ENCODE results near the gene PSMB8. TPM values are rescaled to one million over a fixed set of nuclear protein-coding genes. Genes with fewer than 3 reads are reported as not detected.

Gene PSMB8
- total RNA-seq (ENCODE audit: low replicate concordance): 36.2 and 38.0 TPM in 2 replicates

- peak within 1 kb of the TSS; percentile 88 for H3K4me3 ChIP-seq (ENCODE audit: low read depth, low read length)
- DNase-seq (ENCODE audit: low read depth): peak; percentile 92
- TF ChIP-seq CTCF (IDR thresholded peaks at IDR 0.05; ENCODE audit: insufficient read depth, low read length): peak; percentile 30
These were observed at the start of gene PSMB8 for GRCh38 chr6:32843979-32844838. Gene PSMB8 (minus strand): TSS chr6:32844047. CDS start chr6:32843996, 51 bp downstream.

- no peak for DNase-seq (ENCODE audit: low read depth)
- H3K4me3 ChIP-seq (ENCODE audit: low read depth, low read length): no peak overlapping the region
- TF ChIP-seq CTCF (IDR thresholded peaks at IDR 0.05; ENCODE audit: insufficient read depth, low read length): no peak
These were observed 47.0 kb upstream of the PSMB8 start for GRCh38 chr6:32890831-32891230.

- no peak overlapping the region for H3K4me3 ChIP-seq (ENCODE audit: low read depth, low read length)
- no peak for DNase-seq (ENCODE audit: low read depth)
These were observed 45.7 kb upstream of the PSMB8 start for GRCh38 chr6:32889533-32889932.

GRCh38 chr6:32888576-32888975, 44.7 kb upstream of the PSMB8 start:
- no peak overlapping the region for H3K4me3 ChIP-seq (ENCODE audit: low read depth, low read length)
- no peak for TF ChIP-seq CTCF (IDR thresholded peaks at IDR 0.05; ENCODE audit: insufficient read depth, low read length)
- DNase-seq (ENCODE audit: low read depth): no peak

More at GRCh38 chr6:32889533-32889932, 45.7 kb upstream of the PSMB8 start:
- TF ChIP-seq CTCF (IDR thresholded peaks at IDR 0.05; ENCODE audit: insufficient read depth, low read length): no peak

GRCh38 chr6:32887616-32888015, 43.8 kb upstream of the PSMB8 start:
- no peak for TF ChIP-seq CTCF (IDR thresholded peaks at IDR 0.05; ENCODE audit: insufficient read depth, low read length)
- DNase-seq (ENCODE audit: low read depth): no peak
- no peak overlapping the region for H3K4me3 ChIP-seq (ENCODE audit: low read depth, low read length)

- H3K4me3 ChIP-seq (ENCODE audit: low read depth, low read length): no peak overlapping the region
- DNase-seq (ENCODE audit: low read depth): peak; percentile 79
- no peak for TF ChIP-seq CTCF (IDR thresholded peaks at IDR 0.05; ENCODE audit: insufficient read depth, low read length)
These were observed 43.0 kb upstream of the PSMB8 start for GRCh38 chr6:32886681-32887383.
